GM21737 (cell line): ENCODE results near the gene DBNDD2.
A peak's percentile ranks its signal among the peaks of the same experiment; 100 is the strongest.

Experiments used
- ATAC-seq: cut with Tn5 transposase; IDR thresholded peaks from one replicate; pipeline ENCODE4 v1.9.1; 2021; ENCODE audit warnings: mild to moderate bottlenecking, moderate library complexity; ENCODE audit not compliant: unreplicated experiment

Gene DBNDD2

DNA sequence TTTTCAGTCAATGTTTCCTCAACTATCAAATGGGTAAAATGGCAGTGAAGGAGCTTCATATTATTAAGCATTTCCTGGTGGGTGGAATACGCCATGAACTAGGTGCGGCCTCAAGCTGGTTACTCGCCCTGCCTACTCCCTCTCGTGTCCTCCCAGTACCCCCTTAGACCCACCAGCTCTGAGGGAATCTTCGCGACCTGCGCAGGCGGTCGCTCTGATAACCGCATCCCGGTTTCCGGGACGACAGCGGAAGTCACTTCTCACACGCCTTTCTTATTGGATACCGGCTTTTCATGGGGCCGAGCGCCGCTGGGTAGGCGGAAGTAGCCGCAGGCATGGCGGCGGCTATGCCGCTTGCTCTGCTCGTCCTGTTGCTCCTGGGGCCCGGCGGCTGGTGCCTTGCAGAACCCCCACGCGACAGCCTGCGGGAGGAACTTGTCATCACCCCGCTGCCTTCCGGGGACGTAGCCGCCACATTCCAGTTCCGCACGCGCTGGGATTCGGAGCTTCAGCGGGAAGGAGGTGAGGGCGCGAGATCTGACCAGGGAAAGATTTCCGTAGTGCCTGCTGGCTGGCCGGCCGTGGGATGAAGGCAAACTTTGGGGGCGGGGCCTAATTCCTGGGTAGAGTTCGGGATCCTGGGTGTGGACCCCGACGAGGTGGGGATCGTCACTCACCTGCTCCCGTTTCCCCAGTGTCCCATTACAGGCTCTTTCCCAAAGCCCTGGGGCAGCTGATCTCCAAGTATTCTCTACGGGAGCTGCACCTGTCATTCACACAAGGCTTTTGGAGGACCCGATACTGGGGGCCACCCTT lies 7.9 kb downstream of the DBNDD2 start, which contains the start of gene PIGT:
Gene PIGT, plus strand, starts transcription at position 320 of the 816 bp plus-strand sequence. Its CDS starts 16 bp downstream, at position 336.
- ATAC-seq = peak; percentile 68

DNA sequence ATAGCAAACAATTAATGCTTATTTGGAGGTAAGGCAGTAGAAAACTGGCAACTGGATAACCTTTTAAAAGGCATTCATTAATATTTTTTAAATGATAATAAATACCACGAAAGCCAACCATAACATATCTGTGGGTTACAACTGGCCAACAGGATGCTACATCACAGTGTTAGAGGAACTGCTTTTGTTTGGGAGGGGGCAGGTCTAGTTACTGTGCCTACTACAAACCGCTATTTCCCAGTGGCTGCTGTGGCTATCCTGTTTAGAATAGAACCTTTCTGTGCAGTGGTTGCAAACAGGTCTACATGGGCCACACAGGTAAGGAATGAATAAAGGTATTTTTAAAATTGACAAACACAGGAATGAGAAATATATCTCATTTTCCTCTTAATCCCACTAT lies 8.8 kb downstream of the DBNDD2 start:
- ATAC-seq = no peak

DNA sequence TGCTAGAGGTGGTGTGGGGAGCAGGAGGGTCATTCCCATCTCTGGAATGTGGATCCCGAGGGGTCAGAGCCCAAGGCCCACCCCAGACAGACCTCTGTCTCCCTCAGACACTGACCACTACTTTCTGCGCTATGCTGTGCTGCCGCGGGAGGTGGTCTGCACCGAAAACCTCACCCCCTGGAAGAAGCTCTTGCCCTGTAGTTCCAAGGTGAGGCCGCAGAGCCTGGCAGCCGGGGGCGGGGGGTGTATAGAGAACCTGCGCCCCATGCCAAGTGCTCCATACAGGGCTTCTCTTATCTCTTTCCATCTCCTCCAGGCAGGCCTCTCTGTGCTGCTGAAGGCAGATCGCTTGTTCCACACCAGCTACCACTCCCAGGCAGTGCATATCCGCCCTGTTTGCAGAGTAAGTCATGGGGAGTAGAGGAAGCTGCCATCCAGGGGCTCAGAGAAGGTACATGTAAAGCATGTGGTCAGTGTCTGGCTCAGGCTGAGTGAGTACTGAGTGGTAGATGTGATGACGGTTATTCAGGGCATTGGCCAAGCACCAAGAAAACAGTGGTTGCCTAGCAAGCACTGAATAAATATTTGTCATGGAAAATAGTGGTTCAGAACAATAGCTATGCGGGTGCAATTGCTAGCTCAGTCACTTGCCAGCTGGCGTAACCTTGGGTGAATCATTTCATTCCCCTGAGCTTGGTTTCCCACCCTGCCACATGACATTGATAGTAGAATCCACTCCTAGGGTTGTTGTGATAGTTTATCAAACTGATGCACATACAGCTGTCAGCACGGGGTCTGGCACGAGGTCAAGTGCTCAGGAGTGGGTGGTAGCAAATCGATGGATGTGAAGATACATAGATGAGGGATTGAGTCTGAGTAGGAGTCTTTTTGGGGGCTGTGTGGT lies 11.4 kb downstream of the DBNDD2 start:
- ATAC-seq = peak; percentile 60

- no peak for ATAC-seq
These were observed 12.0 kb downstream of the DBNDD2 start for GRCh38 chr20:45420125-45420524.

GRCh38 chr20:45423700-45424099 lies 15.6 kb downstream of the DBNDD2 start:
- ATAC-seq = no peak

DNA sequence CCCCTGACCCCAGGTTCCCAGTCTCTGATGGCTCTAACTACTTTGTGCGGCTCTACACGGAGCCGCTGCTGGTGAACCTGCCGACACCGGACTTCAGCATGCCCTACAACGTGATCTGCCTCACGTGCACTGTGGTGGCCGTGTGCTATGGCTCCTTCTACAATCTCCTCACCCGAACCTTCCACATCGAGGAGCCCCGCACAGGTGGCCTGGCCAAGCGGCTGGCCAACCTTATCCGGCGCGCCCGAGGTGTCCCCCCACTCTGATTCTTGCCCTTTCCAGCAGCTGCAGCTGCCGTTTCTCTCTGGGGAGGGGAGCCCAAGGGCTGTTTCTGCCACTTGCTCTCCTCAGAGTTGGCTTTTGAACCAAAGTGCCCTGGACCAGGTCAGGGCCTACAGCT lies 17.5 kb downstream of the DBNDD2 start:
- ATAC-seq = no peak

DNA sequence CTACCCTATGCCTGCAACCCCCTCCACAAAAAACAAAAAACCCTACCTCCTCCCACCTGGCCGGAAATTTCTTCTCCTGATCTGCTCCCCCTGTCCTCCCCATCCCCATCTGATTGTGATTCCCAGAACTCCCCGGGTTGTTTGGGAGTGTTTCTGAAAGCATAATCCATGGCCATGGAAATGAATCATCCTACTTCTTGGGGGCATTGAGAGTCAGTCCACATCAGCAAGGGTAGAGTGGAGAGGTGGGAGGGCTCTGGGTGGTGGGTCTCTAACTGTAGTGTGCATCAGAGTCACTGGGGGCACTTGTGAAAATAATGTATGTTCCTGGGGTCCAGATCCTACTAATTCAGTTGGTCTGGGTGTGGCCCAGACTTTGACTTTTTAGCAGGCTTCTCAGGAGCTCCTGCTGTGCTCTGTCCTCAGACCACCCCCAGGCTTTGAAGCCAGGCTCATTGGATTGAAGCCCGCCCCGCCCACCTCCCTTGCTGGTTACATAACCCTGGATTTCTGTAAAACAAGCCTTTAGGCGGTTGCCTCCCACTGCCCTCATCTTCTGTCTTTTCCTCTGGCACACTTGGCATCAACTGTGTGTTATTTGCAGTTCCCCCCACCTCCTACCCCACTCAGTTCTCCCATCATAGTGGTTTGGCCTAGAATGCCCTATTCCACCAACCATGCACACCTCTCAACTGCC lies 18.4 kb downstream of the DBNDD2 start:
- no peak for ATAC-seq

DNA sequence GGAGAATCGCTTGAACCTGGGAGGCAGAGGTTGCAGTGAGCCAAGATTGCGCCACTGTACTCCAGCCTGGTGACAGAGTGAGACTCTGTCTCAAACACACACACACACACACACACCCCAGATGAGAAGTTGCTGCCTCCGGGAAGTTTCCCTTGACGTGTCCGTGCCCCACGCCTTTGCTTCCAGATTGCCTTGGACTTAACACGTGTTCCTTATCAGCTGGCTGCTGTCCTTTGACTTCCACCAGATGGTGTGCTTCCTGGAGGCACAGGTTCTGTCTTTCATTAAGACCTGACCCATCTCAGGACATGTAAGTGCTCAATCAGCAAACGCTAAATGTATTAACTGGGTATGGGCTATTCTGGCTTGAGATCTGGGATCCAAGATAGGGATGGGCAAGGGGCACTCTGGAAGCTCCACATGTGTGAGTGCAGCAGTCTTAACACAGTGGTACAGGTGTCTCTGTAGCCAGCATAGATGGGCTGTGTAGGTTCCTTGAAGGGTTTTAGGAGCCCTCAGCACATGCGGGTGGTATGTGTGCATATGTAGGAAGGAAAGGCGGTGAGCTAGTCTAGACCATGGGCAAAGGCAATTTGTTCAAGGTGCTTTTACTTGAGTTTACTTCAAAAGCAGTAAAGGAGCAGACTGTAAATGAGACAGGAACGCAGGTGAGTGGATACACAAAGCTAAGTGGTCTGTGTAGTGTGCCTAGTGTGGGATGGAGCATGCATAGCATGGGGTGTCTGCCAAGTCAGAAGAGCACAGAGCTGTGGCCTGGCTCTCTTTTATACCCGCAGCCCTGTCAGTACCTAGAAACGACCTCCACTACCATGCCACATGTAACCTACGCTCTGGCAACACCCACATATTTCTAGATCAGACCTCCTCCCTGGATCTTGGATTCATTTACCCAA lies 19.4 kb downstream of the DBNDD2 start:
- no peak for ATAC-seq

- ATAC-seq = no peak
These were observed 21.5 kb downstream of the DBNDD2 start for GRCh38 chr20:45429618-45430017.

GRCh38 chr20:45432294-45432693 lies 24.2 kb downstream of the DBNDD2 start:
- no peak for ATAC-seq

DNA sequence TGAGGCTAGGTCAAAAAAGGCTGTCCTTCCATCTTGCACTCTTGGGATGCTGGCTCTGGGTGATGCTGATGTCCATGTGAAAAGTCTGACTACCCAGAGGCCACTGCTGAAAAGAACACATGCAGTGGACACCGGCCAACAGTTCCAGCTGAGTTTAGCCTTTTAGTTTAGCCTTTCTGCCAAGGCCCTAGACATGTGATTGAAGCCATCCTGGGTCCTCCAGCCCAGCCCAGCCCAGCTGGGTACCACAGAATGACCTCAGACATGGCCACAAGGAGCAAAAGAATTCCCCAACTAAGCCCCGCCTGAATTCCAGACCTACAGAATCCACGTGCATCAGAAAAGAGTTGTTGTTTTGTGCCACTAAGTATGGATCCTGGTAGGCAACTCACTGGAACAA lies 25.2 kb downstream of the DBNDD2 start:
- no peak for ATAC-seq

DNA sequence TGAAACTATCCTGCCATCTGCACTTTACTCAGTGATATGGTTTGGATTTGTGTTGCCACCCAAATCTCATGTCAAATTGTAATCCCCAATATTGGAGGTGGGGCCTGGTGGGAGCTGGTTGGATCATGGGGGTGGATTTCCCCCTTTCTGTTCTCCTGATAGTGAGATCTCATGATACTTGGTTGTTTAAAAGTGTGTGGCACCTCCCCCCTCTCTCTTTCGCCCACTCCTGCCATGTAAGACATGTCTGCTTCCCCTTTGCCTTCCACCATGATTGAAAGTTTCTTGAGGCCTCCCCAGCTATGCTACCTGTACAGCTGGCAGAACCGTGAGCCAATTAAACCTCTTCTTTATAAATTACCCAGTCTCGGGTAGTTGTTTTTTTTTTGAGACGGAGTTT lies 25.9 kb downstream of the DBNDD2 start:
- no peak for ATAC-seq

DNA sequence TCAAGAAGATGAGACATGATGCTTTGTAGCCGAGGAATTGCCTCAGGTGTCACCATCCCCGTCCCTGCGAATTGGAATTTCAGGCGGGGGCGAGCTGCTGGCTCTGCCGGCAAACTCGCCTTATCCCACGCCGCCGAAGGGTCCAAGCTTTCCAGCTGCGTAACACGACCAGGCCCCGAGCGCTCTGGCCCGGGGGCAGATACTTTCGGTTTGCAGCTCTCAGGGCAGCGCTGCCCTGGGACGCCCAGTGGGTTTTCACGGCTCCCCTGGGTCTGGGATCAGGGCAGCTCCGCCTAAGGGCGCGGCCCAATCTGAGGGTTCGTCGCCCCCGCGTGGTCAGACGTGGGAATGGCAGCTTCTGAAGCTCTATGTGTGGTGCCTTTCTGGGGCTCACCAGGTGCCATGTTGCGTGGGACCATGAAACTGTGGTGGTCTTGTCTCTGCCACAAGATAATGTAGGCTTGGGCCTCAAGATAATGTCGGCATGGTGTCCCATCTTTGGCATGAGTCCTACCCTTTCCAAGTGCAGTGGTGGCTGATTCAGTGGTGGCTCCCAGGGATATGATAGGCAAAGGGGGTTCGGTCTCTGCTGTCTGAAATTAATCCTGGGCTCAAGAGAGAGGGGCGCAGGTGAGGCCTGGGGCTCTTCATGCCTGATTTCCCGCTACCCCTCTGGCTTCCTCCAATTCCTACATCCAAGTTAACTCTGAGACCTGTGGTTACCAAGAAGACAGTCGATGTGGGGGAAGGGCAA lies 28.8 kb downstream of the DBNDD2 start:
- peak; percentile 84 for ATAC-seq

- no peak for ATAC-seq
These were observed 32.3 kb downstream of the DBNDD2 start for GRCh38 chr20:45440424-45440823.

DNA sequence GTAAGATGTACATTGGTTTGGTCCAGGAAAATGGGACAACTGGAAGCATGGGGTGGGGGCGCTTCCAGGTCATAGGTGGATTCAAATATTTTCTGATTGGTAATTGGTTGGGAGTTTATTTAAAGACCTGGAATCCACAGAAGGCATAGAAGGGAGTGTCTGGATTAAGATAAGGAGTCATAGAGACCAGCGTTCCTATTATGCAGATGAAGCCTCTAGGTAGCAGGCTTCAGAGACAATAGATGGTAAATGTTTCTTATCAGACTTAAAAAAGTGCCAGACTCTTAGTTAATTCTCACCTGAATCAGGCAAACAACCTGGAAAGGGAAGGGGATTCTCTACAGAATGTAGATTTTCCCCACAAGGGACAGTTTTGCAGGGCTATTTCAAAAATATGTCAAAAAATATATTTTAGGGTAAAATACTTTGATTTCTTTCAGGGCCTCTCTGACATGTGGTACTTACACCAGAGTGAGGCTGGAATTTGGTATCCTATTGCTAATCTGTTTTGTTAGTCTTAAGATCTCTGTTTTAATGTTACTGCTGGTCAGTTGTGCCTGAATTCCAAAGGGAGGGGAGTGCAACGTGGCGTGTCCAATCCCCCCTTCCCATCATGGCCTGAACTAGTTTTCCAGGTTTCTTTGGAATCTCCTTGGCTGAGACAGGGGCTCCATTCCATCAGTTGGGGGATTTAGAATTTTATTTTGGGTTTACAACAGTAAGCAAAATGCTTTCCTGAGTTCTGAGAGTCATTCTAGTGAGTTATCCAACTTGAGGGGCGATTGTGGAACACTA lies 33.0 kb downstream of the DBNDD2 start:
- no peak for ATAC-seq

DNA sequence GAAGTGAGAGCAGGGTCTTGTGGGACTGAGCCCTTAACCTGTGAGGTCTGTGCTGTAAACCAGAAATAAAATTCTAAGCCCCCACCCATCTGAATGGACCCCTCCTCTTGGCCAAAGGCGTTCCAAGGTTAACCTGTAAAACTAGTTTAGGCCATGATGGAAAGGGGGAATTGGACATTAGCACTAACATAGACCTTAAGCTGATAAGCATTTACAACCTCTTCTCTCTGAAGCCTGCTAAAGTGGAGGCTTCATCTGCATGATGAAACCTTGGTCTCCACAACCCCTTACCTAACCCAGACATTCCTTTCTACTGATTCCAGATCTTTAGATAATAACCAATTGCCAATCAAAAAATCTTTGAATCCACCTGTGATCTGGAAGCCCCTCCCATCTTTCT lies 33.7 kb downstream of the DBNDD2 start:
- ATAC-seq = no peak

GRCh38 chr20:45444050-45444449 lies 36.0 kb downstream of the DBNDD2 start:
- no peak for ATAC-seq

GRCh38 chr20:45445805-45446562 lies 37.9 kb downstream of the DBNDD2 start:
- no peak for ATAC-seq
